NCI-H345 (cell line): Measurements from ENCODE around the gene KCNG2.
"Not testable (repeated sequence)": the region's sequence is repeated elsewhere in the genome, so short reads cannot be mapped to it uniquely, and the experiment has no call there.

Experiments used
- DNase-seq: peaks from one replicate; lab custom pipeline; 2025; lab: John Stamatoyannopoulos, UW

Gene KCNG2

GRCh38 chr18:79853303-79853992 lies 55.7 kb downstream of the KCNG2 start:
- no peak for DNase-seq

GRCh38 chr18:79853993-79854364 lies 56.2 kb downstream of the KCNG2 start:
- DNase-seq: no peak

- DNase-seq: no peak
Measured at GRCh38 chr18:79855147-79855933, 57.6 kb downstream of the KCNG2 start.

- no peak for DNase-seq
Measured at GRCh38 chr18:79856119-79857007, 58.6 kb downstream of the KCNG2 start.

GRCh38 chr18:79857082-79857671 lies 59.4 kb downstream of the KCNG2 start:
- no peak for DNase-seq

GRCh38 chr18:79859314-79859713 lies 61.6 kb downstream of the KCNG2 start:
- no peak for DNase-seq

GRCh38 chr18:79861687-79862086 lies 63.9 kb downstream of the KCNG2 start:
- DNase-seq: no peak

- DNase-seq: no peak
Measured at GRCh38 chr18:79862562-79862961, 64.8 kb downstream of the KCNG2 start.

GRCh38 chr18:79863161-79864005 lies 65.6 kb downstream of the KCNG2 start:
- no peak for DNase-seq

- no peak for DNase-seq
Measured at GRCh38 chr18:79864006-79864725, 66.4 kb downstream of the KCNG2 start.

GRCh38 chr18:79864955-79865354 lies 67.2 kb downstream of the KCNG2 start:
- DNase-seq: not testable (repeated sequence)

- not testable (repeated sequence) for DNase-seq
Measured at GRCh38 chr18:79865951-79866350, 68.2 kb downstream of the KCNG2 start.

- no peak for DNase-seq
Measured at GRCh38 chr18:79866889-79867574, 69.3 kb downstream of the KCNG2 start.

GRCh38 chr18:79867666-79868065 lies 69.9 kb downstream of the KCNG2 start:
- no peak for DNase-seq

GRCh38 chr18:79868168-79868784 lies 70.5 kb downstream of the KCNG2 start:
- DNase-seq: no peak

GRCh38 chr18:79868811-79869541 lies 71.2 kb downstream of the KCNG2 start:
- DNase-seq: no peak

GRCh38 chr18:79869591-79870300 lies 72.0 kb downstream of the KCNG2 start:
- no peak for DNase-seq
